WTC11 (cell line): ENCODE results near the gene C17orf100.

Source experiments
- CTCF ChIP-seq: fragments of 200-600 bp; IDR thresholded peaks from 2 replicates; pipeline ENCODE4 v1.8.0; 2022; ENCODE audit warnings: antibody characterized with exemption
- HMGXB4 ChIP-seq: sonication (generic); formaldehyde crosslinking; IDR thresholded peaks from 2 replicates; pipeline ENCODE4 v1.8.1; 2023; ENCODE audit warnings: mild to moderate bottlenecking, moderate library complexity, missing genetic modification reagents
- MAX ChIP-seq: sonication (generic); formaldehyde crosslinking; IDR thresholded peaks from 2 replicates; pipeline ENCODE4 v1.8.0; 2022; ENCODE audit warnings: mild to moderate bottlenecking, missing genetic modification reagents
- PRDM15 ChIP-seq: sonication (generic); formaldehyde crosslinking; IDR thresholded peaks from 2 replicates; pipeline ENCODE4 v1.8.0; 2022; ENCODE audit warnings: missing genetic modification reagents
- TP53 ChIP-seq: sonication (generic); formaldehyde crosslinking; IDR thresholded peaks from 2 replicates; pipeline ENCODE4 v1.8.1; 2023; ENCODE audit warnings: mild to moderate bottlenecking, missing genetic modification reagents
- ZNF232 ChIP-seq: sonication (generic); formaldehyde crosslinking; IDR thresholded peaks from 2 replicates; pipeline ENCODE4 v1.8.0; 2022; ENCODE audit warnings: mild to moderate bottlenecking, missing genetic modification reagents
- ZNF263 ChIP-seq: sonication (generic); formaldehyde crosslinking; IDR thresholded peaks from 2 replicates; pipeline ENCODE4 v1.8.1; 2022; ENCODE audit warnings: low read depth, mild to moderate bottlenecking, moderate library complexity, missing genetic modification reagents

- TF ChIP-seq CTCF: no peak
- no peak for TF ChIP-seq HMGXB4 (CRISPR knock-in tag)
- TF ChIP-seq MAX (CRISPR knock-in tag): no peak
- TF ChIP-seq TP53 (CRISPR knock-in tag): no peak
- TF ChIP-seq PRDM15 (CRISPR knock-in tag): no peak
- TF ChIP-seq ZNF232: no peak
- no peak for TF ChIP-seq ZNF263 (CRISPR knock-in tag)
Observed at GRCh38 chr17:6611231-6611630, 40.3 kb upstream of the C17orf100 start.
